Activated CD8-positive, alpha-beta T cell treated with anti-CD3 and anti-CD28 coated beads for 36 hours (primary cell): ENCODE results near the gene NSMCE1. TPM values are rescaled to one million over a fixed set of nuclear protein-coding genes. Genes with fewer than 3 reads are reported as not detected.
A peak's percentile ranks its signal among the peaks of the same experiment; 100 is the strongest.
"Not testable (repeated sequence)": the region's sequence is repeated elsewhere in the genome, so short reads cannot be mapped to it uniquely, and the experiment has no call there.

Experiments used
- ATAC-seq: fragments of 200-7000 bp; cut with Tn5 transposase; one replicate; pipeline ENCODE4 v1.10.0; 2021; ENCODE audit warnings: mild to moderate bottlenecking, moderate library complexity
- CTCF ChIA-PET: fragments of 350-600 bp; sonication (Branson Sonifier 250); formaldehyde crosslinking; loops from one replicate; lab custom pipeline; 2021; ENCODE audit warnings: antibody characterized with exemption; lab: Charles Lee
- POLR2A ChIA-PET: fragments of 350-600 bp; sonication (Branson Sonifier 250); formaldehyde crosslinking; loops from one replicate; lab custom pipeline; 2021; ENCODE audit warnings: antibody characterized with exemption; lab: Charles Lee
- DNase-seq: peaks from one replicate; pipeline ENCODE4 v3.0.0-alpha.2; 2020
- H3K27ac Mint-ChIP-seq: one replicate; pipeline ENCODE4 v1.8.0; 2021; ENCODE audit warnings: mild to moderate bottlenecking, mixed read lengths
- H3K27me3 Mint-ChIP-seq: one replicate; pipeline ENCODE4 v1.8.0; 2021; ENCODE audit warnings: mixed read lengths
- H3K36me3 Mint-ChIP-seq: one replicate; pipeline ENCODE4 v1.8.0; 2021; ENCODE audit warnings: low read depth, mixed read lengths
- H3K4me1 Mint-ChIP-seq: one replicate; pipeline ENCODE4 v1.8.0; 2021; ENCODE audit warnings: low read depth, mixed read lengths
- H3K4me3 Mint-ChIP-seq: one replicate; pipeline ENCODE4 v1.8.0; 2021; ENCODE audit warnings: mild to moderate bottlenecking, moderate library complexity, mixed read lengths
- H3K9me3 Mint-ChIP-seq: one replicate; pipeline ENCODE4 v1.8.0; 2021; ENCODE audit warnings: mixed read lengths
- CTCF ChIP-seq: fragments of 200-600 bp; IDR thresholded peaks from one replicate; pipeline ENCODE4 v1.8.0; 2022; ENCODE audit warnings: antibody characterized with exemption, mild to moderate bottlenecking
- intact Hi-C: fragments of 100-400 bp; cut with micrococcal nuclease; formaldehyde crosslinking; loops from one replicate; pipeline ENCODE4 v1.10.0; 2022
- total RNA-seq, 2 experiments: library from RNA; stranded (reverse); gene quantifications; one replicate each; pipeline ENCODE4 v1.2.3, GENCODE V29; 2021

Gene NSMCE1
- total RNA-seq, 2 experiments from 2014 or later: 150 to 156 TPM

DNA sequence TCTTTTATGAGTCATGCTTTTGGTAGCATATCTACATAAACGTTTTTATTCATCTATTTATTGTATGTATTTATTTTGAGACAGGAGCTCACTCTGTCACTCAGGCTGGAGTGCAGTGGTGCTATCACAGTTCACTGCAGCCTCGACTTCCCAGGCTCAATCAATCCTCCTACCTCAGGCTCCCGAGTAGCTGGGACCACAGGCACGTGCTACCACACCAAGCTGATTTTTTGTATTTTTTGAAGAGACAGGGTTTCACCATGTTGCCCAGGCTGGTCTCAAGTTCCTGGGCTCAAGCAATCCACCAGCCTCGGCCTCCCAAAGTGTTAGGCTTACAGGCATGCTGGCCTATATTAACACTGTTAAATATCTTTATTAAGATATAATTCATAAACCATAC, 24.8 kb upstream of the NSMCE1 start:
- Mint-ChIP-seq H3K4me1 (peaks cover 34% of the 10 kb centered on the region), H3K27ac (no peak overlapping the region), H3K9me3 (no peaks in the 10 kb centered on the region), H3K4me3 (no peak overlapping the region), H3K27me3 (no peaks in the 10 kb centered on the region), H3K36me3 (no peaks in the 10 kb centered on the region)
- CTCF ChIA-PET: interaction anchor here (0.7 to 1.2 kb wide), 5 partner anchors 9 to 25 kb away, joined by 3 read pairs; no protein-coding TSS in a partner anchor
- no peak for TF ChIP-seq CTCF
- no peak for ATAC-seq
- intact Hi-C loops: no loop called here
- no peak for DNase-seq
- POLR2A ChIA-PET: no interaction called here

- no peaks in the 10 kb centered on the region for H3K27me3 Mint-ChIP-seq
- no peak for TF ChIP-seq CTCF
- DNase-seq (no peak), ATAC-seq (no peak)
- H3K4me1 Mint-ChIP-seq: peaks cover 32% of the 10 kb centered on the region
- intact Hi-C loops: no loop called here
- no peak overlapping the region for H3K4me3 Mint-ChIP-seq
- peaks cover 5% of the 10 kb centered on the region for H3K36me3 Mint-ChIP-seq
- ChIA-PET CTCF (interaction anchor here (1.0 kb wide), 1 partner anchor 10 kb away, joined by 3 read pairs; no protein-coding TSS in a partner anchor), POLR2A (interaction anchor here (1.0 to 1.6 kb wide), 3 partner anchors 8 to 55 kb away, joined by 3 to 5 read pairs (median 5); no protein-coding TSS in a partner anchor)
- H3K27ac Mint-ChIP-seq: no peak overlapping the region
- H3K9me3 Mint-ChIP-seq: peaks cover 7% of the 10 kb centered on the region
Observed at GRCh38 chr16:27291722-27292240, 23.2 kb upstream of the NSMCE1 start.

GRCh38 chr16:27291106-27291505, 22.5 kb upstream of the NSMCE1 start:
- intact Hi-C loops: no loop called here
- Mint-ChIP-seq H3K27ac (no peak overlapping the region), H3K27me3 (no peaks in the 10 kb centered on the region), H3K4me3 (no peak overlapping the region), H3K9me3 (peaks cover 7% of the 10 kb centered on the region), H3K4me1 (peaks cover 32% of the 10 kb centered on the region), H3K36me3 (peaks cover 5% of the 10 kb centered on the region)
- no peak for ATAC-seq
- no peak for TF ChIP-seq CTCF
- POLR2A ChIA-PET: interaction anchor here (1.1 to 1.3 kb wide), 3 partner anchors 10 to 37 kb away, joined by 3 to 5 read pairs (median 3); no protein-coding TSS in a partner anchor
- CTCF ChIA-PET: interaction anchor here (1.3 to 1.9 kb wide), 2 partner anchors 26 to 55 kb away, joined by 3 to 4 read pairs; no protein-coding TSS in a partner anchor
- no peak for DNase-seq

DNA sequence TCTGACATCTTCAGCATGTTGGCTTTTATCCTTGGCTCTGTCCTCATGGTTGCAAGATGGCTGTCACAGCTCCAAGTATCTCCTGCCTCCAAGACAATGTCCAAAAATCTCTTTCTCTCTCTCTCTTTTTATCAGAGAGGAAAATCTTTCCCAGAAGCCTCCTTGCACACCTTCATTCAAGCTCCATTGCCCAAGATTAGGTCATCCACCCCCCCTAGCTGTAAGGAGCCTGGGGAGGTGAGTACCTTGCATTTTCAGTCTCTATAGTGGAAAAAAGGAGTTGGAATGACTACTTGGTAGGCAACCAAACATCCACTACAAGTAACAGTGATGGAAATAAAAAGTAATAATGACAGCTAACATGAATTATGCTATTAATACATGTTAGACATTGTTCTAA, 22.0 kb upstream of the NSMCE1 start:
- intact Hi-C loops: no loop called here
- ATAC-seq (no peak), DNase-seq (no peak)
- H3K27ac Mint-ChIP-seq: no peak overlapping the region
- H3K9me3 Mint-ChIP-seq: peaks cover 7% of the 10 kb centered on the region
- H3K4me1 Mint-ChIP-seq: peaks cover 33% of the 10 kb centered on the region
- no peaks in the 10 kb centered on the region for H3K27me3 Mint-ChIP-seq
- CTCF ChIA-PET: interaction anchor here (1.3 to 1.9 kb wide), 2 partner anchors 26 to 54 kb away, joined by 3 to 4 read pairs; no protein-coding TSS in a partner anchor
- no peak for TF ChIP-seq CTCF
- H3K36me3 Mint-ChIP-seq: peaks cover 5% of the 10 kb centered on the region
- POLR2A ChIA-PET: interaction anchor here (1.1 to 1.2 kb wide), 2 partner anchors 28 to 37 kb away, joined by 3 read pairs; no protein-coding TSS in a partner anchor
- no peak overlapping the region for H3K4me3 Mint-ChIP-seq

GRCh38 chr16:27289669-27290068, 21.1 kb upstream of the NSMCE1 start:
- intact Hi-C loops: no loop called here
- POLR2A ChIA-PET: interaction anchor here (0.6 to 0.8 kb wide), 2 partner anchors 21 to 34 kb away, joined by 3 to 5 read pairs; no protein-coding TSS in a partner anchor
- Mint-ChIP-seq H3K36me3 (peaks cover 5% of the 10 kb centered on the region), H3K4me1 (peaks cover 42% of the 10 kb centered on the region), H3K27me3 (no peaks in the 10 kb centered on the region), H3K9me3 (peaks cover 7% of the 10 kb centered on the region), H3K4me3 (no peak overlapping the region), H3K27ac (peak overlapping the region; percentile 17)
- DNase-seq (no peak), ATAC-seq (no peak)
- no peak for TF ChIP-seq CTCF
- CTCF ChIA-PET: interaction anchor here (0.9 to 1.9 kb wide), 3 partner anchors 20 to 55 kb away, joined by 3 to 4 read pairs (median 3); no protein-coding TSS in a partner anchor

DNA sequence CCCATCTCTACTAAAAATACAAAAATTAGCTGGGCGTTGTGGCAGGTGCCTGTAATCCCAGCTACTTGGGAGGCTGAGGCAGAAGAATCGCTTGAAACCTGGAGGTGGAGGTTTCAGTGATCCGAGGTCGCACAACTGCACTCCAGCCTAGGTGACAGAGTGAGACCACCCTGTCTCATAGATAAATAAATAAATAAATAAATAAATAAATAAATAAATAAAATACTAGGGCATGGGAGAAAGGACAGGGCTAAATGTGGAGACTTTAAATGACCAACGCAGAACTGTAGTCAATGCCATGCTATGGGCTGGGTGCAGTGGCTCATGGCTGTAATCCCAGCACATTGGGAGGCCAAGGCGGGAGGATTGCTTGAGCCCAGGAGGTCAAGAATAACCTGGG, 19.7 kb upstream of the NSMCE1 start:
- intact Hi-C loops, DNase-seq, H3K27ac Mint-ChIP-seq, H3K36me3 Mint-ChIP-seq, H3K9me3 Mint-ChIP-seq, H3K27me3 Mint-ChIP-seq, H3K4me3 Mint-ChIP-seq, ATAC-seq: not testable (repeated sequence)
- peaks cover 53% of the 10 kb centered on the region for H3K4me1 Mint-ChIP-seq
- CTCF ChIA-PET: interaction anchor here (0.7 to 1.3 kb wide), 3 partner anchors 18 to 63 kb away, joined by 3 to 5 read pairs (median 3); no protein-coding TSS in a partner anchor
- POLR2A ChIA-PET: interaction anchor here (1.0 to 4.5 kb wide), 3 partner anchors 13 to 52 kb away, joined by 5 to 27 read pairs (median 6); no protein-coding TSS in a partner anchor
